ENCODE measurements around the gene USB1. TPM values are rescaled to one million over a fixed set of nuclear protein-coding genes. Genes with fewer than 3 reads are reported as not detected.

USB1 gene, protein sequence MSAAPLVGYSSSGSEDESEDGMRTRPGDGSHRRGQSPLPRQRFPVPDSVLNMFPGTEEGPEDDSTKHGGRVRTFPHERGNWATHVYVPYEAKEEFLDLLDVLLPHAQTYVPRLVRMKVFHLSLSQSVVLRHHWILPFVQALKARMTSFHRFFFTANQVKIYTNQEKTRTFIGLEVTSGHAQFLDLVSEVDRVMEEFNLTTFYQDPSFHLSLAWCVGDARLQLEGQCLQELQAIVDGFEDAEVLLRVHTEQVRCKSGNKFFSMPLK
- total RNA-seq (ENCODE audit: unreplicated experiment) = 79.5 TPM
- long read RNA-seq, transcript USB1-201 (7 exons, 2,282 nt) = major isoform, 24 of 27 reads
- long read RNA-seq, partial matches to known transcripts = 2 of 27 reads
- long read RNA-seq, other reads (novel, unspliced or antisense) = 1 of 27 reads

DNA sequence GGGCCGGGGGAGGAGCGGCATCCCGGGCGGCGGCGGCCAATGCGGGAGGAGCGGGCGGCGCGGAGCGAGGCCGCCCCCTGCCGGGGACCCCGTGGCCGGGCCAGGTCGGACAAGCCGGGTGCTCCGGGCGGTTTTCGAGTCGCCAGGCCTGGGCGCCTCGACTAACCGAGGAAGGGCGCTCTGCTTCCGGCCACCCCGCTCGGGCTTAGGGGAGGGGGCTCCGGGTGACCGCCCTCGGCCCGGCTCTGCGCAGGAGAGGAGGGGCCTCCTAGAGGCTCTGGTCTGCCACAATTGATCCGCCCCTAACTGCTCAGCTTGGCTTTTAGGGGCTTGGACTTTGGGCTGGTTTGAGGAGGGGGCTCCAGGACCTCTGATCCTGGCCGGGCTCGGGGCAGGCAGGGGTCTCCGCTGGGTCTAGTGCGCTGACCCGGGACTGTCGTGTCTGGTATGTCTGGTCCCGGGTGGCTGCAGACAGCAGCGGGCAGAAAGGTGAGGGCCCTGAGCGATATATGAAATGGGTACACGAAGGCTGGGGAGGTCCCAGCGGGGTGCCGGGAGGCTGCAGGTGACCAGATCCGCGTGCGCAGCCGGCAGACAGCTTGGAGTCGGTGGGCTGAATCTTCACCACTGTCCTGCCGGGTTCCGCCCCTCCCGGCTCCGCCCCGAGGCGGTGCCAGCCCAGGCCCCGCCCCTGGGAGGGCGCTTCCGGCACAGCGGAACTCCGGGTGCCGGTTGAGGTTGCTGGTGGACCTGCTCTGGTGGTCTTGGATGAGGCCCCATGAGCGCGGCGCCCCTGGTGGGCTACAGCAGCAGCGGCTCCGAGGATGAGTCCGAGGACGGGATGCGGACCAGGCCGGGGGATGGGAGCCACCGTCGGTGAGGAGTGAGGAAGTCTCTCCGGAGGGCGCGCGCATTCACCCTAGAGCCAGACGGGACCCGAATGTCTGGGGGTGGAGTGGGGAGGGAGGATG is at the start of gene USB1:
Gene USB1, plus strand, starts transcription at position 702 of the 971 bp plus-strand sequence. Its CDS starts 77 bp downstream, at position 779.
- Mint-ChIP-seq H3K9me3 (ENCODE audit: unreplicated experiment) (no peaks in the 10 kb centered on the region), H3K4me1 (ENCODE audit: unreplicated experiment) (peaks cover 11% of the 10 kb centered on the region), H3K4me3 (ENCODE audit: unreplicated experiment) (peak within 1 kb of the TSS; percentile 91), H3K27me3 (ENCODE audit: unreplicated experiment) (peaks cover 16% of the 10 kb centered on the region), H3K27ac (ENCODE audit: unreplicated experiment) (peak within 1 kb of the TSS; percentile 67), H3K36me3 (ENCODE audit: low read depth, unreplicated experiment) (peaks cover 29% of the 10 kb centered on the region)
- TF ChIP-seq, protein P1, sequence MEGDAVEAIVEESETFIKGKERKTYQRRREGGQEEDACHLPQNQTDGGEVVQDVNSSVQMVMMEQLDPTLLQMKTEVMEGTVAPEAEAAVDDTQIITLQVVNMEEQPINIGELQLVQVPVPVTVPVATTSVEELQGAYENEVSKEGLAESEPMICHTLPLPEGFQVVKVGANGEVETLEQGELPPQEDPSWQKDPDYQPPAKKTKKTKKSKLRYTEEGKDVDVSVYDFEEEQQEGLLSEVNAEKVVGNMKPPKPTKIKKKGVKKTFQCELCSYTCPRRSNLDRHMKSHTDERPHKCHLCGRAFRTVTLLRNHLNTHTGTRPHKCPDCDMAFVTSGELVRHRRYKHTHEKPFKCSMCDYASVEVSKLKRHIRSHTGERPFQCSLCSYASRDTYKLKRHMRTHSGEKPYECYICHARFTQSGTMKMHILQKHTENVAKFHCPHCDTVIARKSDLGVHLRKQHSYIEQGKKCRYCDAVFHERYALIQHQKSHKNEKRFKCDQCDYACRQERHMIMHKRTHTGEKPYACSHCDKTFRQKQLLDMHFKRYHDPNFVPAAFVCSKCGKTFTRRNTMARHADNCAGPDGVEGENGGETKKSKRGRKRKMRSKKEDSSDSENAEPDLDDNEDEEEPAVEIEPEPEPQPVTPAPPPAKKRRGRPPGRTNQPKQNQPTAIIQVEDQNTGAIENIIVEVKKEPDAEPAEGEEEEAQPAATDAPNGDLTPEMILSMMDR (IDR thresholded peaks at IDR 0.05; ENCODE audit: unreplicated experiment) = peak; percentile 65
- DNase-seq (ENCODE audit: low spot score) = peak; percentile 91

DNA sequence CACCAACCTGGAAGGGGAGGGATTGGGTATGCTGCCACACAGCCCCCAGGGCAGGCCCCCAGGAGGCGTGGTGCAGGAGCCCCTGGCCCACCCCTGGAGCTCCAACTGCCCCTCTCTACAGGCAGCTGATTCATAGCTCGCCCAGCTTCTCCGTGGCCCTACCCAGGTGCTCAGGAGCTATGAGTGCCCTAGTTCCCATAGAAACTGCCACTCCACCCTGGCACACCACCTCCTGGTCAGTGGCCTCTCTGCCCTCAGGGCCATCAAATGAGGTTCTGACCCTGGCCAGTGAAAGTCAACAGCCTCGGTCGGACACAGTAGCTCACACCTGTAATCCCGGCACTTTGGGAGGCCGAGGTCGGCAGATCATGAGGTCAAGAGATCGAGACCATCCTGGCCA is 48.3 kb upstream of the USB1 start:
- TF ChIP-seq, protein P1 (IDR thresholded peaks at IDR 0.05; ENCODE audit: unreplicated experiment) = no peak
- Mint-ChIP-seq H3K4me1 (ENCODE audit: unreplicated experiment) (no peaks in the 10 kb centered on the region), H3K4me3 (ENCODE audit: unreplicated experiment) (no peak overlapping the region), H3K36me3 (ENCODE audit: low read depth, unreplicated experiment) (no peaks in the 10 kb centered on the region), H3K27me3 (ENCODE audit: unreplicated experiment) (peaks cover 2% of the 10 kb centered on the region), H3K9me3 (ENCODE audit: unreplicated experiment) (no peaks in the 10 kb centered on the region), H3K27ac (ENCODE audit: unreplicated experiment) (no peak overlapping the region)
- DNase-seq (ENCODE audit: low spot score) = no peak

DNA sequence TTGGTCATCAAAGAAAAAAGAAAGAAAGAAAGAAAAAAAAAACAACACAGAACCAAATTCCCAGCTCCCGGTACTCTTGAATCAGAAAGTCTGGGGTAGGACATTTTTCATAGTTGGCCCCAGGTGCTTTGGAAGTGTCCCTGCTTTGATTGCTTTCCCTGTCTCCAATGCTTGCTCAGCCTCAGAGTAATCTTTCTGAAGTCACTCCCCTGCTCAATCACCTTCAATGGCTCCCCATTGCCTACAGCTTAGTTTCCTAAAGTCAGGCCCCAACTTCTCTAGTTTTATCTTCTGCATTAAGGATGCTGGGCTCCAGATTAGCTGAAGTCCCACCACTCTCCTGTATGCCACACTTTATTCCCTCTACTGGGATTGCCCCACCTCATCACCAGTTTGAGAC is 47.4 kb upstream of the USB1 start:
- no peaks in the 10 kb centered on the region for H3K36me3 Mint-ChIP-seq (ENCODE audit: low read depth, unreplicated experiment)
- DNase-seq (ENCODE audit: low spot score) = no peak
- H3K4me3 Mint-ChIP-seq (ENCODE audit: unreplicated experiment) = no peak overlapping the region
- H3K27ac Mint-ChIP-seq (ENCODE audit: unreplicated experiment) = no peak overlapping the region
- H3K9me3 Mint-ChIP-seq (ENCODE audit: unreplicated experiment) = no peaks in the 10 kb centered on the region
- H3K27me3 Mint-ChIP-seq (ENCODE audit: unreplicated experiment) = peaks cover 2% of the 10 kb centered on the region
- no peaks in the 10 kb centered on the region for H3K4me1 Mint-ChIP-seq (ENCODE audit: unreplicated experiment)
- TF ChIP-seq, protein P1 (IDR thresholded peaks at IDR 0.05; ENCODE audit: unreplicated experiment) = no peak

DNA sequence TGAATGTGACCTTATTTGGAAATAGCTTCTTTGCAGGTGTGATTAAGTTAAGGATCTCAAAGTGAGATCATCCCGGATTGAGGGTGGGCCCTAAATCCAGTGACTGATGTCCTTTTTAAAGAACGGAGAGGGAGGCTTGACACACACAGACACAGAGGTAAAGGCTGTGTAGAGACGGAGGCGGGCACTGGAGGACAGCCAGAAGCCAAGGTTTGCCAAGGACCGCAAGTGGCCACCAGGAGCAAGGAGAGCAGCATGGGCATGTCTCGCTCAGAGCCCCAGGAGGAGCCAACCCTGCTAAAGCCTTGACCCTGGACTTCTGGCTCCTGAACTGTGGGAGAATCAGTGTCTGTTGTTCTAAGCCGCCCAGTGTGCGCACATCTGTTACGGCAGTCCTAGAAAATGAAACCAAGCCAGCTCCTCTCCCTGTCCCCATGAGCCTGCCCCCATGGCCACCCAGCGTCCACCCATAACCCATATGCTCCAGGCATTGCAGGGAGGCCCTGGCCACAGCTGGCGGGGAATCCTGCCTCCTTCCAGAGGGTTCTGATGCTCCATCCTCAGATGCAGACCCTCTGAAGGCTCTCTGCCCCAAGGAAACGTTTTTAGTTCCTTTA is 45.5 kb upstream of the USB1 start:
- H3K4me1 Mint-ChIP-seq (ENCODE audit: unreplicated experiment) = no peaks in the 10 kb centered on the region
- TF ChIP-seq, protein P1 (IDR thresholded peaks at IDR 0.05; ENCODE audit: unreplicated experiment) = no peak
- H3K4me3 Mint-ChIP-seq (ENCODE audit: unreplicated experiment) = no peak overlapping the region
- no peaks in the 10 kb centered on the region for H3K9me3 Mint-ChIP-seq (ENCODE audit: unreplicated experiment)
- peaks cover 6% of the 10 kb centered on the region for H3K27me3 Mint-ChIP-seq (ENCODE audit: unreplicated experiment)
- no peaks in the 10 kb centered on the region for H3K36me3 Mint-ChIP-seq (ENCODE audit: low read depth, unreplicated experiment)
- H3K27ac Mint-ChIP-seq (ENCODE audit: unreplicated experiment) = no peak overlapping the region
- no peak for DNase-seq (ENCODE audit: low spot score)
